Heart right ventricle (tissue), 16 donors: Measurements from ENCODE around the gene CEP112. TPM values are rescaled to one million over a fixed set of nuclear protein-coding genes. Genes with fewer than 3 reads are reported as not detected.

Source experiments
- ATAC-seq, 8 donors: fragments of 200-7000 bp; cut with Tn5 transposase; one replicate each; pipeline ENCODE4 v1.9.1; 2020; ENCODE audit warnings: mild to moderate bottlenecking in 8 of 8, moderate library complexity in 8 of 8, moderate number of reproducible peaks in 1 of 8
- DNase-seq, 2 donors: peaks; one replicate each; pipeline ENCODE4 v3.0.0-alpha.2; 2020
- H3K27ac ChIP-seq, 10 donors: fragments of 200-600 bp; sonication (generic) in 2 of 10; one replicate each; pipeline versions ENCODE4 v1.5.0 to v1.8.0; 2020 to 2022; ENCODE audit warnings: mild to moderate bottlenecking in 3 of 10
- H3K27me3 ChIP-seq, 7 donors: fragments of 200-600 bp; one replicate each; pipeline ENCODE4 v1.8.0; 2021 to 2022; ENCODE audit warnings: mild to moderate bottlenecking in 2 of 7
- H3K36me3 ChIP-seq, 9 donors: fragments of 200-600 bp; sonication (generic) in 1 of 9; one replicate each; pipeline versions ENCODE4 v1.5.0 to v1.8.0; 2020 to 2022; ENCODE audit warnings: mild to moderate bottlenecking in 2 of 9
- H3K4me1 ChIP-seq, 9 donors: fragments of 200-600 bp; sonication (generic) in 1 of 9; one replicate each; pipeline versions ENCODE4 v1.5.0 to v1.8.0; 2020 to 2022; ENCODE audit warnings: mild to moderate bottlenecking in 4 of 9
- H3K4me3 ChIP-seq, 10 donors: fragments of 200-600 bp; sonication (generic) in 2 of 10; one replicate each; pipeline versions ENCODE4 v1.5.0 to v1.8.0; 2020 to 2022; ENCODE audit warnings: mild to moderate bottlenecking in 7 of 10, moderate library complexity in 2 of 10
- H3K9me3 ChIP-seq, 11 donors: fragments of 200-600 bp in 10 of 11; sonication (generic) in 2 of 11; one replicate each; pipeline versions ENCODE4 v1.5.0 to v1.8.0; 2013 to 2022; ENCODE audit warnings: mild to moderate bottlenecking in 2 of 11, control low read depth in 1 of 11, moderate library complexity in 1 of 11
- CTCF ChIP-seq, 9 donors: fragments of 200-600 bp; sonication (generic) in 2 of 9; IDR thresholded peaks; one replicate each; pipeline versions ENCODE4 v1.5.0 to v1.8.0; 2021 to 2022; ENCODE audit warnings: antibody characterized with exemption in 9 of 9, mild to moderate bottlenecking in 5 of 9, moderate library complexity in 1 of 9
- WGBS, 2 donors: extraction: QIAGEN DNeasy Blood & Tissue Kit; methylation state at CpG; one replicate each; pipeline ENCODE4 v1.1.7; 2013; ENCODE audit warnings: inconsistent platforms in 1 of 2; 5-methylcytosine and 5-hydroxymethylcytosine counted together
- intact Hi-C, 10 donors: fragments of 100-400 bp; cut with DNase I; formaldehyde crosslinking; loops; one replicate each; pipeline versions ENCODE4 v1.11.1 to v1.14.2; 2022
- polyA plus RNA-seq, 2 donors: library from polyadenylated mRNA; stranded (reverse); fragments of 200-250 nt; gene quantifications; one replicate each; pipeline ENCODE4 v1.2.3, GENCODE V29; 2013
- total RNA-seq, 10 donors: library from RNA; stranded (reverse); fragmentation: NEBNext Ultra II Directional in 3 of 10; extraction: Animal tissue kit (Norgen Biotek cat#: 25700) in 3 of 10; gene quantifications; one replicate each; pipeline versions ENCODE4 v1.2.1 to v1.2.4, GENCODE V29; 2021 to 2023
- donor health status: Arrhythmogenic right ventricular cardiomyopathy.
- donor health status: ischemic (EF 13 %, LVEDD 7.1; RV severe dilation, severe dysfunction).
- donor health status: healthy with polysubstance abuse.
- donor health status: DM: no; HTN: yes; CAD: no.
- donor health status: DM: no; HTN: no; CAD: no.
- donor health status: ischemic (EF 25% LVEDD 6.9; RV normal size, moderate dysfunction).
- donor health status: ischemic (EF 25% LVEDD 5.7; RV mildly dilated, moderate dysfunction).
- donor health status: healthy.
- donor health status: DM: yes; HTN: yes; CAD: no.
- donor health status: Ischemic cardiomyopathy.
- donor health status: ischemic (EF 35%, LVEDD 5.7; RV mildly dilated, moderate dysfunction).
- donor health status: nonischemic (EF 11% LVEDD 7.7; RV severe dilation, severe dysfunction).
- donor health status: DM: yes; HTN: yes; CAD: no.
- donor health status: PGD.
- donor health status: ischemic (EF 29% LVEDD 5.4; RV normal size, mild dysfunction).
- donor health status: nonischemic (EF 23%, LVEDD 6.1; RV moderate dilation, normal function).

Gene CEP112
- total and polyA plus RNA-seq, 12 donors: 6.7 to 30.0 (median 16.3) TPM

DNA sequence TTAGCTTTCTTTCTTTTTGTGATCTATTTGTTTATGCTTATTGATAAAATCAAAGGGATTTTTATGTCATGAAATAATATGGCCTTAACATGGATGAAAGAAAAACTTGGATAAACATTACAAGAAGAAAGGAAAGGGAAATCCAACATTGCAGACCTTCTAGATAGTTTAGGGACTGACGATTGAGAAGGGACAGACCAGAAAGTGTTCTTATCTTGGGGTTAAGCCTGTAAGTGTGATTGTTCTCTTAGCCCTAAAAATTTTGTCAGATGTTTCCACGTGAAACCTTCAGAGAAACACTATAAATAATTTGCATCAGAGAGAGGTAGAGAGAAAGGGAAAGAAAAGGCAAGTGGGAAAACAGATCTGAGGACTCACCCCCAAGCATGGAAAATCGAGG is 473.3 kb downstream of the CEP112 start:
- no peaks in the 10 kb centered on the region for H3K27me3 ChIP-seq
- 66 to 68% methylated on average over 3 of the region's 3 CpGs for WGBS, 2 donors
- ATAC-seq (no peak), DNase-seq (no peak)
- no peaks in the 10 kb centered on the region for H3K4me1 ChIP-seq
- TF ChIP-seq CTCF (IDR thresholded peaks at IDR 0.05): no peak
- no peak overlapping the region for H3K4me3 ChIP-seq
- H3K9me3 ChIP-seq: no peaks in the 10 kb centered on the region
- no peak overlapping the region for H3K27ac ChIP-seq
- intact Hi-C loops: no loop called here
- no peaks in the 10 kb centered on the region for H3K36me3 ChIP-seq

DNA sequence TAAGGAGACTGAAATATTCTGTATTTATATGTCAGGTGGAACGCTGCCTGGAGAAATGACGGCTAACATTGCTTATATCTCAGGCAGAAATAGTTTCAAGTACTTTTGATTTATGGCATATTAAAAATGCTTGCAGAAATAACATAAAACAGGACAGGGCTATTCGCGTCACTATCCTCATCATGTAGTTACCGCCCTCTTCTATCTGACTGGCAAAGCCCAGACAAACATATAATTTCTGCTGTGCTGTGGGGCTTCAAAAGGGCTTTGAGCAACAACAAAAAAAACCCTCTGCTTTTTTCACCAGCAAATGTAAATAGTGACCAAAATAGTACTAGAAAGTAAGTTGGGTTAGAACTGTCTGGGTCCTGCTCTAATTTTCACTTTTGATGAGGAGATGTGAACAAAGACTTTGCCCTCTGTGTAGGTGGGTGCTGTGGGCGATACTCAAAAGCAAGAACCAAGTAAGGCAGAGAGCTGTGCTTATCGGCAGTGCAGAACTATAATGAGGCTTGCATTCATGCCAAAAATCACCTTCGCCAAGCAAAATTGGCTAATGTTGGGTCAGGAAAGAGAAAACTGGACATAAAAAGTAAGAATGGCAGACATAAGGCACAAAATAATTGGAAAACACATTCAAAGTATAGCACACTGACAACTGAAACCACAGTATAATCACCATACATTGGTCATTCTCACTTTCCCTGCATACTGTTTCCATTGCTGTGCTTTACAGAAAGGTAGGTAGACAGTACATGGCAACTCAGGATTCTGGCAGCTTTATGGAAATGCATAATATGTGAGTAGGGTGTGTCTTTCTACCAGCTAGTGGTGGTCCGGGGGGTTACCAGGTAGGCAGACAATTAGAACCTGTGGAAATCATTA is 479.3 kb downstream of the CEP112 start:
- DNase-seq (no peak), ATAC-seq (no peak)
- WGBS, 2 donors: 70 to 75% methylated on average over 9 of the region's 9 CpGs
- Histone ChIP-seq H3K27me3 (no peaks in the 10 kb centered on the region), H3K36me3 (no peaks in the 10 kb centered on the region), H3K4me1 (peaks cover 0 to 3% (median 0%) of the 10 kb centered on the region in 9 donors), H3K27ac (no peak overlapping the region), H3K4me3 (no peak overlapping the region), H3K9me3 (no peaks in the 10 kb centered on the region)
- TF ChIP-seq CTCF (IDR thresholded peaks at IDR 0.05): no peak
- intact Hi-C loops: no loop called here

DNA sequence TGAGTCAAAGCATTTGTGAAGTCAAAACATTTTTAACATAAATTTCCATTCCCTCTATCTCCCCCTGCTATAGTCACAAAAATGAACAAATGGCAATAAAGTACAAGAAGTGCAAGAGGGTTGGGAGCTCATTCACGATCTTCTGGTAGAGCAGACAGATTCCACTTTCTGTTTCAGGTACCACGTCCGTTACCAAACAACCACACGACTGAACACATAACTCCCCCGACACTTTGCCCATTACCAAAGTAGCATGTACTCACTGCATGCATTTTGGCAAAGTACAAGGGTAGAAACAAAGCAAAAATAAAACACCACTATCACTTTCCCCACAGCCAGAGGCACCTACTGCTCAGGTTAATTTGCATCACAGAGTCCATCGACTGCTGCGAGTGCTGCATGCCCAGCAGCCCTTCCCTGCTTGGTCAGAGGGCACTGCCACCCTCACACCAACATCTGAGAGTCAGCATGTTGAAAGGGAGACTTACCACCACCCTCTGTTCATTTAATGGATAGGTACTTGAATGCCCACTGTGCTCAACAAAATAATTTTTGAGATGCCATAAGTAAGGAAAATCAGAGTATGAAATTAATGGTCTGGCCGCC is 480.2 kb downstream of the CEP112 start:
- WGBS, 2 donors: 92 to 93% methylated on average over 8 of the region's 8 CpGs
- DNase-seq (no peak), ATAC-seq (no peak)
- no peaks in the 10 kb centered on the region for H3K27me3 ChIP-seq
- no peaks in the 10 kb centered on the region for H3K36me3 ChIP-seq
- H3K4me1 ChIP-seq: peaks cover 0 to 3% (median 0%) of the 10 kb centered on the region in 9 donors
- TF ChIP-seq CTCF (IDR thresholded peaks at IDR 0.05): no peak
- no peaks in the 10 kb centered on the region for H3K9me3 ChIP-seq
- no peak overlapping the region for H3K27ac ChIP-seq
- intact Hi-C loops: no loop called here
- no peak overlapping the region for H3K4me3 ChIP-seq

DNA sequence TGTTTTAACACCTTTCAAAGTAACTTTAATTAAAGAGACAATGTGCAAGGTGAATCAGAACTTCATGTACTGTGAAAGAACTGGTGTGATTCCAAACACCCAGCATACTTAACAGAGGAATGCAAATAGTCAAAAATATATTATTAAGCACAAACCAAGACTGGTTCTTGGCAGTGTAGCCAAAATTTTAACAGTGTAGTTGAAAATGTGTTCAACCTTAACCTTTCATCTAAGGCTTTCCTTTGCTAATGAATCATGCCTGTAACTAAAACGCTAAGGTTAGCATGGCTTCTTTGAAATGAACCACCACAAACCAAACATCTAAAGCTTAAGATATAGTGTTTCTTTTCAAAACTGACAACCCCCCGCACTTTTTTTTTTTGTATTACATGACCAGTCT is 484.2 kb downstream of the CEP112 start:
- no peaks in the 10 kb centered on the region for H3K27me3 ChIP-seq
- no peaks in the 10 kb centered on the region for H3K36me3 ChIP-seq
- WGBS, 2 donors: 46 to 71% methylated on average over 2 of the region's 2 CpGs
- ATAC-seq (no peak), DNase-seq (no peak)
- no peaks in the 10 kb centered on the region for H3K9me3 ChIP-seq
- intact Hi-C loops: no loop called here
- no peak overlapping the region for H3K4me3 ChIP-seq
- no peak for TF ChIP-seq CTCF (IDR thresholded peaks at IDR 0.05)
- peaks cover 0 to 1% (median 0%) of the 10 kb centered on the region in 9 donors for H3K4me1 ChIP-seq
- no peak overlapping the region for H3K27ac ChIP-seq
